GM23338 (cell line): ENCODE measurements around the gene DENND5A.

Experiments
- CREB1 ChIP-seq: fragments of 250-450 bp; sonication (Bioruptor Pico); IDR thresholded peaks from 2 replicates; pipeline ENCODE4 v1.5.0; 2020; ENCODE audit warnings: low read depth, mild to moderate bottlenecking, moderate library complexity
- EZH2 ChIP-seq: fragments of 200-600 bp; sonication (generic); IDR thresholded peaks from one replicate; pipeline ENCODE4 v1.8.0; 2017; ENCODE audit warnings: antibody characterized with exemption, mild to moderate bottlenecking, low read depth; ENCODE audit not compliant: unreplicated experiment
- EZH2phosphoT487 ChIP-seq: fragments of 200-600 bp; sonication (generic); IDR thresholded peaks from one replicate; pipeline ENCODE4 v1.8.1; 2018; ENCODE audit warnings: antibody characterized with exemption; ENCODE audit not compliant: unreplicated experiment
- JUNB ChIP-seq: IDR thresholded peaks from one replicate; pipeline ENCODE4 v1.6.1; 2016; ENCODE audit warnings: antibody characterized with exemption; ENCODE audit not compliant: unreplicated experiment
- POLR2AphosphoS5 ChIP-seq: IDR thresholded peaks from 2 replicates; pipeline ENCODE4 v1.6.1; 2016; ENCODE audit warnings: antibody characterized with exemption, low read depth
- REST ChIP-seq: IDR thresholded peaks from one replicate; pipeline ENCODE4 v1.6.1; 2018; ENCODE audit warnings: antibody characterized with exemption; ENCODE audit not compliant: unreplicated experiment
- STAT1 ChIP-seq: IDR thresholded peaks from one replicate; pipeline ENCODE4 v1.6.1; 2016; ENCODE audit warnings: antibody characterized with exemption; ENCODE audit not compliant: unreplicated experiment
- ZNF114 ChIP-seq: fragments of 250-450 bp; sonication (Bioruptor Pico); IDR thresholded peaks from 2 replicates; pipeline ENCODE4 v1.5.0; 2020; ENCODE audit warnings: mild to moderate bottlenecking, moderate library complexity
- ZNF331 ChIP-seq: fragments of 250-450 bp; sonication (Bioruptor Pico); IDR thresholded peaks from 2 replicates; pipeline ENCODE4 v1.5.0; 2020; ENCODE audit warnings: low read depth, mild to moderate bottlenecking, moderate library complexity
- TF ChIP-seq, protein P1 (sequence below), 2 experiments: fragments of 200-600 bp in 1 of 2; sonication (generic) in 1 of 2; conservative IDR thresholded peaks; 2 replicates each; pipeline versions ENCODE4 v1.5.1 to v1.6.1; 2016 to 2017; ENCODE audit warnings: antibody characterized with exemption in 2 of 2, low read depth in 2 of 2, mild to moderate bottlenecking in 2 of 2, moderate library complexity in 1 of 2
- TF ChIP-seq, protein P2 (sequence below): fragments of 250-450 bp; sonication (Bioruptor Pico); IDR thresholded peaks from 2 replicates; pipeline ENCODE4 v1.5.0; 2020; ENCODE audit warnings: mild to moderate bottlenecking, moderate library complexity
- TF ChIP-seq, protein P3 (sequence below): IDR thresholded peaks from 2 replicates; pipeline ENCODE4 v1.6.1; 2016; ENCODE audit warnings: antibody characterized with exemption

GRCh38 chr11:9145283-9145682 is 119.9 kb downstream of the DENND5A start:
- no peak for TF ChIP-seq CREB1 (CRISPR knock-in tag)
- TF ChIP-seq, protein P1, sequence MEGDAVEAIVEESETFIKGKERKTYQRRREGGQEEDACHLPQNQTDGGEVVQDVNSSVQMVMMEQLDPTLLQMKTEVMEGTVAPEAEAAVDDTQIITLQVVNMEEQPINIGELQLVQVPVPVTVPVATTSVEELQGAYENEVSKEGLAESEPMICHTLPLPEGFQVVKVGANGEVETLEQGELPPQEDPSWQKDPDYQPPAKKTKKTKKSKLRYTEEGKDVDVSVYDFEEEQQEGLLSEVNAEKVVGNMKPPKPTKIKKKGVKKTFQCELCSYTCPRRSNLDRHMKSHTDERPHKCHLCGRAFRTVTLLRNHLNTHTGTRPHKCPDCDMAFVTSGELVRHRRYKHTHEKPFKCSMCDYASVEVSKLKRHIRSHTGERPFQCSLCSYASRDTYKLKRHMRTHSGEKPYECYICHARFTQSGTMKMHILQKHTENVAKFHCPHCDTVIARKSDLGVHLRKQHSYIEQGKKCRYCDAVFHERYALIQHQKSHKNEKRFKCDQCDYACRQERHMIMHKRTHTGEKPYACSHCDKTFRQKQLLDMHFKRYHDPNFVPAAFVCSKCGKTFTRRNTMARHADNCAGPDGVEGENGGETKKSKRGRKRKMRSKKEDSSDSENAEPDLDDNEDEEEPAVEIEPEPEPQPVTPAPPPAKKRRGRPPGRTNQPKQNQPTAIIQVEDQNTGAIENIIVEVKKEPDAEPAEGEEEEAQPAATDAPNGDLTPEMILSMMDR (conservative IDR thresholded peaks at IDR 0.05; ENCODE audit: low read depth in 2 of 2): no peak
- TF ChIP-seq POLR2AphosphoS5: no peak
- TF ChIP-seq EZH2phosphoT487: no peak
- no peak for TF ChIP-seq EZH2
- TF ChIP-seq REST: no peak
- no peak for TF ChIP-seq ZNF331 (CRISPR knock-in tag)
- TF ChIP-seq JUNB: no peak
- no peak for TF ChIP-seq ZNF114 (CRISPR knock-in tag)
- TF ChIP-seq, protein P2, sequence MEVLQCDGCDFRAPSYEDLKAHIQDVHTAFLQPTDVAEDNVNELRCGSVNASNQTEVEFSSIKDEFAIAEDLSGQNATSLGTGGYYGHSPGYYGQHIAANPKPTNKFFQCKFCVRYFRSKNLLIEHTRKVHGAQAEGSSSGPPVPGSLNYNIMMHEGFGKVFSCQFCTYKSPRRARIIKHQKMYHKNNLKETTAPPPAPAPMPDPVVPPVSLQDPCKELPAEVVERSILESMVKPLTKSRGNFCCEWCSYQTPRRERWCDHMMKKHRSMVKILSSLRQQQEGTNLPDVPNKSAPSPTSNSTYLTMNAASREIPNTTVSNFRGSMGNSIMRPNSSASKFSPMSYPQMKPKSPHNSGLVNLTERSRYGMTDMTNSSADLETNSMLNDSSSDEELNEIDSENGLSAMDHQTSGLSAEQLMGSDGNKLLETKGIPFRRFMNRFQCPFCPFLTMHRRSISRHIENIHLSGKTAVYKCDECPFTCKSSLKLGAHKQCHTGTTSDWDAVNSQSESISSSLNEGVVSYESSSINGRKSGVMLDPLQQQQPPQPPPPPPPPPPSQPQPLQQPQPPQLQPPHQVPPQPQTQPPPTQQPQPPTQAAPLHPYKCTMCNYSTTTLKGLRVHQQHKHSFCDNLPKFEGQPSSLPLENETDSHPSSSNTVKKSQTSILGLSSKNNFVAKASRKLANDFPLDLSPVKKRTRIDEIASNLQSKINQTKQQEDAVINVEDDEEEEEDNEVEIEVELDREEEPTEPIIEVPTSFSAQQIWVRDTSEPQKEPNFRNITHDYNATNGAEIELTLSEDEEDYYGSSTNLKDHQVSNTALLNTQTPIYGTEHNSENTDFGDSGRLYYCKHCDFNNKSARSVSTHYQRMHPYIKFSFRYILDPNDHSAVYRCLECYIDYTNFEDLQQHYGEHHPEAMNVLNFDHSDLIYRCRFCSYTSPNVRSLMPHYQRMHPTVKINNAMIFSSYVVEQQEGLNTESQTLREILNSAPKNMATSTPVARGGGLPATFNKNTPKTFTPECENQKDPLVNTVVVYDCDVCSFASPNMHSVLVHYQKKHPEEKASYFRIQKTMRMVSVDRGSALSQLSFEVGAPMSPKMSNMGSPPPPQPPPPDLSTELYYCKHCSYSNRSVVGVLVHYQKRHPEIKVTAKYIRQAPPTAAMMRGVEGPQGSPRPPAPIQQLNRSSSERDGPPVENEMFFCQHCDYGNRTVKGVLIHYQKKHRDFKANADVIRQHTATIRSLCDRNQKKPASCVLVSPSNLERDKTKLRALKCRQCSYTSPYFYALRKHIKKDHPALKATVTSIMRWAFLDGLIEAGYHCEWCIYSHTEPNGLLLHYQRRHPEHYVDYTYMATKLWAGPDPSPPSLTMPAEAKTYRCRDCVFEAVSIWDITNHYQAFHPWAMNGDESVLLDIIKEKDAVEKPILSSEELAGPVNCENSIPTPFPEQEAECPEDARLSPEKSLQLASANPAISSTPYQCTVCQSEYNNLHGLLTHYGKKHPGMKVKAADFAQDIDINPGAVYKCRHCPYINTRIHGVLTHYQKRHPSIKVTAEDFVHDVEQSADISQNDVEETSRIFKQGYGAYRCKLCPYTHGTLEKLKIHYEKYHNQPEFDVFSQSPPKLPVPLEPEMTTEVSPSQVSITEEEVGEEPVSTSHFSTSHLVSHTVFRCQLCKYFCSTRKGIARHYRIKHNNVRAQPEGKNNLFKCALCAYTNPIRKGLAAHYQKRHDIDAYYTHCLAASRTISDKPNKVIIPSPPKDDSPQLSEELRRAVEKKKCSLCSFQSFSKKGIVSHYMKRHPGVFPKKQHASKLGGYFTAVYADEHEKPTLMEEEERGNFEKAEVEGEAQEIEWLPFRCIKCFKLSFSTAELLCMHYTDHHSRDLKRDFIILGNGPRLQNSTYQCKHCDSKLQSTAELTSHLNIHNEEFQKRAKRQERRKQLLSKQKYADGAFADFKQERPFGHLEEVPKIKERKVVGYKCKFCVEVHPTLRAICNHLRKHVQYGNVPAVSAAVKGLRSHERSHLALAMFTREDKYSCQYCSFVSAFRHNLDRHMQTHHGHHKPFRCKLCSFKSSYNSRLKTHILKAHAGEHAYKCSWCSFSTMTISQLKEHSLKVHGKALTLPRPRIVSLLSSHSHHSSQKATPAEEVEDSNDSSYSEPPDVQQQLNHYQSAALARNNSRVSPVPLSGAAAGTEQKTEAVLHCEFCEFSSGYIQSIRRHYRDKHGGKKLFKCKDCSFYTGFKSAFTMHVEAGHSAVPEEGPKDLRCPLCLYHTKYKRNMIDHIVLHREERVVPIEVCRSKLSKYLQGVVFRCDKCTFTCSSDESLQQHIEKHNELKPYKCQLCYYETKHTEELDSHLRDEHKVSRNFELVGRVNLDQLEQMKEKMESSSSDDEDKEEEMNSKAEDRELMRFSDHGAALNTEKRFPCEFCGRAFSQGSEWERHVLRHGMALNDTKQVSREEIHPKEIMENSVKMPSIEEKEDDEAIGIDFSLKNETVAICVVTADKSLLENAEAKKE (CRISPR knock-in tag): no peak
- TF ChIP-seq, protein P3, sequence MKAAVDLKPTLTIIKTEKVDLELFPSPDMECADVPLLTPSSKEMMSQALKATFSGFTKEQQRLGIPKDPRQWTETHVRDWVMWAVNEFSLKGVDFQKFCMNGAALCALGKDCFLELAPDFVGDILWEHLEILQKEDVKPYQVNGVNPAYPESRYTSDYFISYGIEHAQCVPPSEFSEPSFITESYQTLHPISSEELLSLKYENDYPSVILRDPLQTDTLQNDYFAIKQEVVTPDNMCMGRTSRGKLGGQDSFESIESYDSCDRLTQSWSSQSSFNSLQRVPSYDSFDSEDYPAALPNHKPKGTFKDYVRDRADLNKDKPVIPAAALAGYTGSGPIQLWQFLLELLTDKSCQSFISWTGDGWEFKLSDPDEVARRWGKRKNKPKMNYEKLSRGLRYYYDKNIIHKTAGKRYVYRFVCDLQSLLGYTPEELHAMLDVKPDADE: no peak
- no peak for TF ChIP-seq STAT1
